ENCODE results near the gene FAM20C.
"Not testable (repeated sequence)": the region's sequence is repeated elsewhere in the genome, so short reads cannot be mapped to it uniquely, and the experiment has no call there.

Gene FAM20C

GRCh38 chr7:174716-175115, 17.7 kb upstream of the FAM20C start:
- DNase-seq: no peak

GRCh38 chr7:175955-176354, 16.4 kb upstream of the FAM20C start:
- DNase-seq: no peak

DNA sequence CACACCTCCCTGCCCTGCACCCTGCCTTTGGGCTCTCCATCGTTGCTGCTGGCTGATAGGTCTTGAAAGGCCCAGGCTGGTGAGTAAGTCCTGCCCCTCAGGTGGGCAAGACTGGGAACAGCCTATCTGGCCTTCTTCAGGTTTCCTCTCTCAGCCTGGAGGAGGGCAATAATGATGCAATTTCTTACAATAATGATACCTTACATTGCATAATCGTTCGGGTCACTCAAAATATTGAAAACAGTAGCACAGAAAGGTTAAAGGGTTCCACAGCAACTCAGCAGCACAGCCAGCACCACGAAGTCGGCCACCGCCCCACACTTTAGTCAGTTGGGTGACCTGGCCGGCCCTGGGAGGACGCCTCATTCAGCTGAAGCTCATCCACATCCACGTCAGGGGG, 16.0 kb upstream of the FAM20C start:
- DNase-seq: no peak

- DNase-seq: no peak
Observed at GRCh38 chr7:176786-177459, 15.4 kb upstream of the FAM20C start.

DNA sequence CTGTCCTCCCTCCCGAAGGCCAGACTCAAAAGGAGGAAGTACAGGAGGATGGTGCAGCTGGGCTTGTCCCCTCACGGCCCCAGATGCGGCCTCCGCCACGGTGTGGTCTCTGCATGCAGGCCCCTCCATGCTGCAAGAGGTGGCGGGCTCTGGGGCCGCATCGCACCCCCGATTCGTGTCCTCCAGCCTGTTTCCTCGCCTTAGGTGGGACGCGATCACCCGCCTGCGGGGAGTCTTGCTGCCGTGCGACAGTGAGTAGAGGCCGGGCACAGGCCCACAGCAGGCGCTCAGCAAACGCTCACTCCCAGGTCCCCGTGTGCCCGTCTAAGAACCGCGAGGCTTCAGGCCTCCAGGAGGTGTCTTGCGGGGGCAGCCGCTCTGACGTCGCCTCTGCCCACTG, 13.9 kb upstream of the FAM20C start:
- DNase-seq: no peak

DNA sequence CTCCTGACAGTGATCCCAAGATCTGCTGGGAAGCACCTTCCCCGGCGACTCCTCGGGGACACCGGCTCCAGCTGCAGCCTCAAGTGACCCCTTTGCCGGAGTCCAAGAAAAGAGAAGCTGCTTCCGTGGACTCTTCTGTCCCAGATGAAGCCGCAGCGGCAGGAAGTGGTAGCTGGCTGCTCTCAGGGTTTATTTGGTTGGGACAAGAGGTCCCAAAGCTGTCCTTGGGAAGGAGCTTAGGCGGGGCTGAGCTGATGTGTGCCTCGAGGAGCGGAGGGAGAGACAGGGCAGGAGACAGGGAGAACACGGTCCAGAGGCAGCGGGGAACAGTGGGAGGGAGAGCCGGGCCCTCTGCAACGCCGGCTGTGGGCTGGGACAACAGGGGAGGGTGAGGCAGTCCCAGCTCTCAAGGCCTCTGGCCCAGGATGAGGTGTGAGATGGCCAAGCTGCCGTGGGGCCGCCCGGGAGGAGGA, 13.1 kb upstream of the FAM20C start:
- DNase-seq: no peak

DNA sequence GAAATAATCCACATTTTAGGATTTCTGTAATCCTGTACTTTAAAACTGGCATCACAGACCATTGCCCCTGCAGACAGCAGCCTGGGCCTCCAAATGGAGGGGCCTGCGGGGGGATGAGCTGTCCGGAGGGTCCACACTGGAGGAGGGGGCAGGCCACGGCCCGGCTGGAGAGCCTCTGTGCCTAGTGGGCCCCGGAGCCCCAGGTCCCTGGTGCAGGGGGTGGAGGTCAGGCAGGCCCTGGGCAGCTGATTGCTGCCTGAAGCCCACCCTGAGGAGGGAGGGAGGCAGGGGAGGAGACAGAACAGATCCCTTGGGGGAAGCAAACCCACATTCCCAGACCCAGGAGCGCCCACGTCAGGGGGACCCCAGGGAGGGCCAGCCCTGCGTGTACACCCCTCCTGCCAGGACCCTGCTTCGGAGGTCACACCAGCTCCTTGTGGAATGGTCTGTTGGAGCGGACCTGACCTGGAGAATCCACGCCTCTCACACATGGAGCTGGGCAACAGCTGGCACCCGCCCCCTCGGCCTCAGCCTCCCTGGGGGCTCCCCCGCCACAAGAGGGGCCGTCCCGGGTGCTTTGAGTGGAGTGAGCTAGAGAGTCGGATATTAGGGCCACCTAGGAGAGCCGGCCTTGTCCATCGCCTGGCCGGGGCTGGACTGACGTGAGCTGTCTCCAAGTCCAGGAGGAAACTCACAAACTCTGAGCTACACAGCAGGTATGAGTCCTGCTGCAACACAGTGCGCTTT, 12.2 kb upstream of the FAM20C start:
- DNase-seq: no peak

DNA sequence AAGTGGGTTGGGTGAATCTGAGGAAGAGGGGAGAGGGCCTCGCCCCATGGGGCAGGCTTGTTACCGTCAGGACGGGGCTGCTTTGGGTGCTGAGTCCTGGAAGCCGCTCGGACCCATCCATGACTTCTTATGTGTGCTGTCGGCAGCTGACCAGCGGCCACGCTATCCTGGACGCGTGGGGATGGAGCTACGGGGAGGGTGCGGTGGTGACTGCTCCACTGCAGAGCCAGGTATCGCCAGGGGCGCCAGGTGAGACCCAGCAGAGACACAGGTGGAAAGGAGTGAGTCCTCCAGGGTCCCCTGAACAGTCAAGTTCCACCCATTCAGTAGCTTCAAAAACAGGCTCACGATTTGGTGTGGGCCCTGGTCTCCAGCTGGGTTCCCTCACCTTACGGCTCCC, 10.6 kb upstream of the FAM20C start:
- no peak for DNase-seq

- DNase-seq: not testable (repeated sequence)
Observed at GRCh38 chr7:182502-182901, 9.9 kb upstream of the FAM20C start.

GRCh38 chr7:183496-184292, 8.7 kb upstream of the FAM20C start:
- no peak for DNase-seq

- no peak for DNase-seq
Observed at GRCh38 chr7:184294-185264, 7.8 kb upstream of the FAM20C start.

DNA sequence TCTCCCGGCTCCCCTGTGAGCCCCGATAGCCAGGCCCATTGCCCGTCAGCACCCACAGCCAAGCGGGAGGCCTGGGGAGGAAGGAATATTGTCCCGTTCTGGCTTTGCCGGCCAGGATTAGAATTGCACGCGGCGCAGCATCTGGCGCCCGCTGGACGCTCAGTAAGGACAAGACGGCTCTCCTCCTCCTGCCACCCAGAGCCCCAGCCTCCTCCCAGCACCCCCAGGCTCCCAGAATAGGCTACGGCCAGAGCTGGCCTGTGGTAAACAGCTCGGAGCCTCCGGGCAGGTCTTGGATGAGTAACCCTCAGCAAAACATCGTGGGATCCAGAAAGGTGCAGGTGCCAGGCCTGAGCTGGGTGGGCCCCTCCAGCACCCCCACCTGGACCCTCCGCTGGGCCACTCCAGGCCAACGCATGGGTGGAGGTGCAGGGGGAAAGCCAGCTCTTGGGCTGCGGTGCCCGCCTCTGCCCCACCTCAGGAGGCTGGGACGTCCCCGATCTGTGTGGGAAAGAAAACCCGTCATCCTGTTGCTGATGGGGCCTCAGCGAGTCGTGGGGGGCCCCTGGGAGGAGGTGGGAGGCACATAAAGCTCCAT, 5.8 kb upstream of the FAM20C start:
- no peak for DNase-seq

- DNase-seq: no peak
Observed at GRCh38 chr7:187227-187927, 5.0 kb upstream of the FAM20C start.

DNA sequence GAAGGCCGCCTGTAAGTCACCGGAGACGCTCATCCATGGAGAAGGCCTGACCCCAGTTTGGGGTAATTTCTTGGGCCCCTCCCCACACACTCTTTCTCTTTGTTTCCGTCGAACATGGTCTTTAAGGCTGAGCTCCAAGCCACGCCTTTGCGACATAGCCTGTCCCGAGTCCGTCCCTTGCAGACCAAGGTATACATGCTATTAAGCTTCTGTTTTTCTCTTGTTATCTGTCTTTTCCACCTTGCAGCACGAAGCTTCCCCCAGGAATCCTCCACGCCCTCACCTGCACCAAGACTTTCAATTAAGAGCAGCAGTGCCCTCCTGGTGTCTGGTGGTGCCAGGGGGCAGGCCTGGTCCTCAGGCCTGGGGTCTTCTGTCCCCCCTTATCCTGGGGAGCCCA, 4.2 kb upstream of the FAM20C start:
- DNase-seq: no peak

DNA sequence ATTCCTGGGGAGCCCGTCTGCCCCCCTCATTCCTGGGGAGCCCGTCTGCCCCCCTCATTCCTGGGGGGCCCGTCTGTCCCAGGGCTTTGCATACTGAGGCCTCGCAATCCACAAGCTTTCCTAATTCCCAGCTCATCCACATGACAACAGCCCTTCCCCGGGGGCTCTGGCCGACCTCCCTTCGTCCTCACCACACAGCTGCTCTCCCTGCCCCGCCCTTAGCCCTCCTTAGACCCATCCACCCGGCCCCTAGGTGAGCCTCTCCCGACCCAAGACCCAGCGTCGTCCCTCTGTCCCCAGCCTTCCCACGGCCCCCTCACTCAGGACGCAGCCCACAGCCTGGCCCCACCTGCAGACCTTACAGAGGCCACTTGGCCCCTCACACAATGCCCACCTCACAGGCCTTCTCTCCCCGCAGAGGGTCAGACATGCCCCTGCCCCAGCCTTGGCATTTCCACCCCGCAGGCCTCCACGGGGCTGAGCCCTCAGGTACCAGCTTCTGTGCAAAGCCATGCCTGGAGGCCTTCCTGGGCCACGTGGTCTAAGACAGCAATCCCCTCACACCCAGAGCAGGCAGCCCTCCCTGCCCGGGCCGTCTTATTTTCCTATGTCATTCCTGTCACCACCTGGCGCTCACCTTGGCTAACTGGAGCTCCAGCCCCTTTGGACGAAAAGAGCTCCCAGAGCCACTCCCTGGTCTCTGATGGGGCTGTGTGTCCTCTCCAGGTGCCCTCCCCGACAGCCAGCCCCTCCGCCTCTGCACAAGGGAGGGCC, 3.5 kb upstream of the FAM20C start:
- no peak for DNase-seq

DNA sequence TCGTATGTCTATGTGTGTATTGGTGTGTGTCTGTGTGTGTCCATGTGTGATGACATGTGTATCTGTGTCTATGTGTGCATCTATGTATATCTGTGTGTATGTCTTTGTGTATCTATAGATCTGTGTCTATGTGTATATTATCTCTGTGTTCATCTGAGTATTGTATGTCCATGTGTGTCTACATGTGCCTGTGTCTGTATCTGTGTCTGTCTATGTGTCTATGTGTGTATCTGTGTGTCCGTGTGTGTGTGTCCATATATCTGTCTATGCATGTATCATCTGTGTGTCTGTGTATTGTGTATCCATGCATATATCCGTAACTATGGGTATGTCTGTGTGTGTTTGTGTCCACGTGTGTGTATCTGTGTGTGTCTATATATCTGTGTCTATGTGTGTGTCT, 2.7 kb upstream of the FAM20C start:
- DNase-seq: no peak

DNA sequence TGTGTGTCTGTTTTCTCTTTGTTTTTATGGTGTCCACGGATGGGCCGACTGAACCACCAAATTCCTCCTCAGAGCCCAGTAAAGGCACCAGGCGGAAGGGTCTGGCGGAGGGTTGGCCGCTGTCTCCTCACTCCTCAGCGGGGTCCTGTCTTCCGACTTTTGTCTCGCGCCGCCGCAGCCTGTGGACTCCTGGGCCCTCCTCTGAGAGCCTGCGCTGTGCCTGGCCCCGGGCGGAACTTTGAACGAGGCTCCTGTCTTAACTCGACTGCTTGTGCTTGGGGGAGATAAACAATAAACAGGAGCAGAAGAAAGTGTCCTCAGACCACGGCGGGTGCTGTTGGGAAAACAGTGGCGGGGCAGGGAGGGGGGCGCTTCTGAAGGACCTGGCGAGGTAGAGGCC, 2.2 kb upstream of the FAM20C start:
- DNase-seq: no peak

DNA sequence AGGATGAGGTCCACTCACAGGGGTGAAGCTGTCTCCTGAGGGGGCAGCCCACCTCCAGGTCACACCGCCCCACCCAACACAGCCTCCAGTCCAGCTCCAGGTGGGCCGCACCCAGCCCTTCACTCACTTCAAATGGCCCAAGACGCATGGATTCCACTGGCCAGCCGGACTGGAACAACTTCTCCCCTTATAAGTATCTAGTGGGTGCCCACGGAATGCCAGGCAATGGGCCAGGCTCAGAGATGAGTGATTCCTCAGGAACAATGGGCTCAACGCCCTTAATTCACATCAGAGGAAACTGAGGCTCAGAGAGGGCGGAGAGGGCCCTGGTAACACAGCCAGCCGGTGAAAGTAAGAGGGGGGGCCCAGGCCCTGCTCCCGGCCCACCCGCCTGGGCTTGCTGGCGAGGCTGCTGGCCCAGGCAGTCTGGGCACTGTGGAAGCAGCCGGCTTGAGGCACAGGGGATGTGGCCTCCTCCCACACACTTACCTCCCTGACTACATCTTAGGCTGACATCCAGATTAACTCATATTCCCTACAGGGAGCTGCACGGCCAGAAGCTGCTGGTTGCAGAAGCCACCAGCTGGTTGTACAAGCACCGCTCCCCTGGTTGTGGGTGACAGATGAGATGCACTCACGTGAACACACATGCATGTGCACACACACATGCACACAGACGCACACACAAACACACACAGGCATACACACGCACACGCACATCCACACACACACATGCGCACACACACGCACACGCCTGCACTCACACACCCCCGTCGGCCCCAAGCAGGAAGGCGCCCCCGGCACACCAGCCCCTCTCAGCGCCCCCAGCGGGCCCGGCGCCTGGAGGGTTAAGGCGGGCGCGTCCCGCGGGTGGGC, 1.0 kb upstream of the FAM20C start:
- DNase-seq: peak; percentile 1

DNA sequence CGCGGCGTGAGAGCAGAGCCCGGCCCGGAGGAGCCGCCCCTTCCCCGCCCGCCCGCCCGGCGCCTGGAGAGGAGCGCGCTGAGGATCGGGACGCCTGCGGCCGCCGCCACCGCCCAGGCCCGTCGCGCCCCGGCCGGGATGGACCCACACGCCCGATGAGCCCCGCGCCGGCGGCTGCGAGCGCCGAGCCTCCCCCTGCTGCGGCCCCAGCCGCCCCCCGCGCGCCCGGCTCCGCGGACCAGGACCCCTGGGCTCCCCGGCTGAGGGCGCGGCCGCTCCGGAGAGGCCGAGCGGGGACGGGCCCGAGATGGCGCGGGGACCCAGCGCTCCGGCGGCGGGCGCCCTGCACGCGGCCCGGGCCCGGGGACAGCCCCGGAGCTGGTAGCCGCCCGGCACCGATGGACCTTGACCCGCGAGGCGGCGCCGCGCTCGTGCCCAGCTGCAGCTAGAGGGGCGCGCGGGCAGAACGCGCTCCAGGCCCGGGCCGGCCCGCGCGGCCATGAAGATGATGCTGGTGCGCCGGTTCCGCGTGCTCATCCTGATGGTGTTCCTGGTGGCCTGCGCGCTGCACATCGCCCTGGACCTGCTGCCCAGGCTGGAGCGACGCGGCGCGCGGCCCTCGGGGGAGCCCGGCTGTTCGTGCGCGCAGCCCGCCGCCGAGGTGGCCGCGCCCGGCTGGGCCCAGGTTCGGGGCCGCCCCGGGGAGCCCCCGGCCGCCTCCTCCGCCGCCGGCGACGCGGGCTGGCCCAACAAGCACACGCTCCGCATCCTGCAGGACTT, 520 bp downstream of the FAM20C start:
- DNase-seq: no peak

Data from hematopoietic multipotent progenitor cell treated with erythropoietin and hydrocortisone succinate and interleukin-3 and kit ligand, for 8 days (in vitro differentiated cells).